ENCODE measurements around the gene ANO10.
A peak's percentile ranks its signal among the peaks of the same experiment; 100 is the strongest.
"Not testable (repeated sequence)": the region's sequence is repeated elsewhere in the genome, so short reads cannot be mapped to it uniquely, and the experiment has no call there.

The ANO10 gene

DNA sequence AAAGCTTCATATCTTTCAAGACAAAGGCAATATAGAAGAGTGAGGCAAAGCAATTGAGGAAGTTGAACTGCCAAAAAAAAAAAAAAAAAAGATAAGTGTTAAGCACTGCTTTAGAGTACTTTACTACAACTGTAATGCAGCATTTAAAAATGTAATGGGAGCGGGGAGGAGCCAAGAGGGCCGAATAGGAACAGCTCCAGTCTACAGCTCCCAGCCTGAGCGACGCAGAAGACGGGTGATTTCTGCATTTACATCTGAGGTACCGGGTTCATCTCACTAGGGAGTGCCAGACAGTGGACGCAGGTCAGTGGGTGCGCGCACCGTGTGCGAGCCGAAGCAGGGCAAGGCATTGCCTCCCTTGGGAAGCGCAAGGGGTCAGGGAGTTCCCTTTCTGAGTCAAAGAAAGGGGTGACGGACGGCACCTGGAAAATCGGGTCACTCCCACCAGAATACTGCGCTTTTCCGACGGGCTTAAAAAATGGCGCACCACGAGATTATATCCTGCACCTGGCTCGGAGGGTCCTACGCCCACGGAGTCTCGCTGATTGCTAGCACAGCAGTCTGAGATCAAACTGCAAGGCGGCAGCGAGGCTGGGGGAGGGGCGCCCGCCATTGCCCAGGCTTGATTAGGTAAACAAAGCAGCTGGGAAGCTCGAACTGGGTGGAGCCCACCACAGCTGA, 56.0 kb downstream of the ANO10 start:
- not testable (repeated sequence) for H3K27me3 Mint-ChIP-seq, H3K4me3 Mint-ChIP-seq, DNase-seq, H3K9me3 Mint-ChIP-seq, H3K27ac Mint-ChIP-seq, H3K4me1 Mint-ChIP-seq, ATAC-seq

DNA sequence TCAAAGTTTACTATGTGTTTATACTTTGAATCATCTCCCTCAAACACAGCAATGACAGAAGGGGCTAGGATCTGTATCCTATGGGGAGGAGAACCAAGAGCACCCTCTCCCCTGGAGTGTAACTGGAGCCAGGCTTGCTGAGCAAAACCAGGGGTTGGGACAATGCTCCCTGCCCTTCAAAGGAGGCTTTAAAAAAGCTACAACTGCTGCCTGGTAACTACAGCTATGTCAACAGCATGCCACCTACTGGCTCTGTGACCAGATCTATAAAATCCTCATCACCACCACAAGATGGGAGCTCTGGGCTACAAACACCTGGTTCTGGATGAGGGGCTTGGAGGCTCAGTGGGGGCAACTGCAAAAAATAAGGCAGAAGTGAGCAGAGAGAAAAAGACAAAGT, 61.9 kb downstream of the ANO10 start:
- no peak overlapping the region for H3K4me3 Mint-ChIP-seq
- ATAC-seq (no peak), DNase-seq (no peak)
- no peaks in the 10 kb centered on the region for H3K27me3 Mint-ChIP-seq
- no peaks in the 10 kb centered on the region for H3K4me1 Mint-ChIP-seq
- H3K27ac Mint-ChIP-seq, result no peak overlapping the region
- no peaks in the 10 kb centered on the region for H3K9me3 Mint-ChIP-seq

DNA sequence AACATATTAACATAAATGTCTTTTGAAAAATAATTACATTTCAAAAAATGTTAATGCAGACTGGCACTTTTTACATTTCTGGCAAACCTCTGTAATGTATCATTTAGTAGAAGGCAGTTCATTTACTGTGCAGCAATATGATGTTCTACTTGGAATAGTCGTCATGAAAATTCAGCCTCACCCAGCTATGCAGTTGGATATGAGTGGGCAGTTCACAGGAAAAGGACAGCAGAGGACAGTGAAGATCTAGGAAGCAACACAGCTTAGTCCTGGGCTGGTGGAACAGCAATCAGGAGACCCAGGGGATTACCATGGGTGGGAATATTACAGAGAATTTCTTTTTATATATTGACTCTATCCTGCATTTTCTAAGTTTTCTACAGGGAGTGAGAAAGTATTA, 63.6 kb downstream of the ANO10 start:
- H3K27ac Mint-ChIP-seq, result no peak overlapping the region
- no peak for DNase-seq
- ATAC-seq, result no peak
- no peaks in the 10 kb centered on the region for H3K4me1 Mint-ChIP-seq
- H3K9me3 Mint-ChIP-seq, result no peaks in the 10 kb centered on the region
- no peak overlapping the region for H3K4me3 Mint-ChIP-seq
- no peaks in the 10 kb centered on the region for H3K27me3 Mint-ChIP-seq

DNA sequence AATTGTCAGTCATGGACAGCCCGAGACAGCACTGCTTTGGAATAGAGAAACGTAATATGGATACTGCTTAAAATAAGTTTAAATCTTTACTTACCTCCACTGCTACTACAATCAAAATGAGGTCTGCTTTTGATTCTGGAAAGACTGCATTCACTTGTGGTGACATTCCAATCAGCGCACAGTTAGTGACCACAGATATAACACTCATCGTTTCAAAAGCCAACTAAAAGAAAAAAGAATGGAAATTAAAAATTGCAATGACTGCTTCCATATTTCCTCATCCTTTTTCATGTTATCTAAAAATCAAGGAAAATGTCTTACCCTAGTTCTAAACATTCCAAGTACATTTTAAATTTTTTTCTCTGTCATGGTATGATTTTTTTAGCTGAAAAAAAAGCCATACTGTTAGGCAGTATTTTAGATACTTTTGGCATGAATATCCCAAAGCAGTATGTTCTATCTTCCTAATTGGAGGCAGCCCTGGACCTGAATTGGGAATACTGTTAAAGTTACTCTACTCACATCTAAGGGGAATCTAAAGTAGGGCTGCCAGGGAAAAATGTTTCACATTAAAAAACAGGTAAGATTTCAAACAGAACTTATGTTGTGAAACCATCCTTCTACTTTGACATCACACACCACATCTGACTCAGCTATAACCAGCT, 72.1 kb downstream of the ANO10 start:
- H3K4me1 Mint-ChIP-seq, result no peaks in the 10 kb centered on the region
- DNase-seq (no peak), ATAC-seq (no peak)
- no peaks in the 10 kb centered on the region for H3K9me3 Mint-ChIP-seq
- H3K27me3 Mint-ChIP-seq, result no peaks in the 10 kb centered on the region
- H3K27ac Mint-ChIP-seq, result peak overlapping the region in 1 of 2 donors; percentile 43
- H3K4me3 Mint-ChIP-seq, result no peak overlapping the region

DNA sequence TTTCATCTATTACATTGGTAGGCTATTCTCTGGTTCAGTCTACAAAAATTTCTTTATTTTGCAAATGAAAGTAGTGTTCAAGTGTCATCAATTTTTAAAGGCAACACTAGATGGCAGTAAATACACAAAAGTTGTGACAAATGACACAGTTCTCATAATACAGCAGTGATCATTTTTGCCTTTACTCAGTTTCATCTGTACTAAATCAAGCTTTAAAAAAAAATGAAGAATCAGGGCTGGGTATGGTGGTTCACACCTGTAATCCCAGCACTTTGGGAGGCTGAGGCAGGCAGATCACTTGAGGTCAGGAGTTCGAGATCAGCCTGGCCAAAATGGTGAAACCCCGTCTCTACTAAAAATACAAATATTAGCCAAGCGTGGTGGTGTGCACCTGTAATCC, 77.5 kb downstream of the ANO10 start:
- H3K9me3 Mint-ChIP-seq, H3K4me3 Mint-ChIP-seq, H3K27me3 Mint-ChIP-seq, H3K4me1 Mint-ChIP-seq, H3K27ac Mint-ChIP-seq, DNase-seq: not testable (repeated sequence)
- ATAC-seq, result peak; percentile 66

DNA sequence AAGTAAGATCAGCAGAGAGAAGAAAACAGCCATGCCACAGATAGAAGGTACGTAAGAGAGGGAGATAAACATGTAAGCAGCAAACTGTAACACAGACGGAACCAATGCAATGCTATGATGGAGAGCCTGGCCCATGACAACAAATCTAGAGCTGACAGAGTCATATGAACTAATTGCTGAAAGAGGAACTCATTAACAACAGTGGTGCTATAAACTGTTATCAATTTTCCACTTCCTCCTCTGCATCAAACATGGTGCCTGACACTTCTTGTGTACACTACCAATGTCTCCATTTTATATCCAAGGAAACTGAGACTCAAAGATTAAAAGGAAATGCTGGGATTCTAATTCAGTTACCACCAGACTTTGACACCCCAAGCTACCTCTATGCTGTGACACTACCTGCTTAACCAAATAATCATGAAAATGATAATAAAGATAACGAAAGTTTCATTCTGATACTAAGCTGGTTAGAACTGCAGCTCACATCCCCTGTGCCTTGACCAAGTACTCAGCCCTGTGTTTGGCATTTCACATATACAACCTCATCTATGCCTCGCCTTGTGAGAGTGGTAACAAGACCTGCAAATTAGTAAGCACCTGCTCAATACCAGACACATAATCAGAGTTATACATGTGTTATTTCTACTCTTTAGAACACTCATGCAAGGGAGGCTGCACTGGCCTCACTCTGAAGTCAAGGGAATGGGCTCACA, 79.3 kb downstream of the ANO10 start:
- Mint-ChIP-seq H3K4me3 (no peak overlapping the region), H3K27ac (no peak overlapping the region), H3K4me1 (no peaks in the 10 kb centered on the region), H3K27me3 (no peaks in the 10 kb centered on the region), H3K9me3 (no peaks in the 10 kb centered on the region)
- ATAC-seq (peak; percentile 40), DNase-seq (no peak)

DNA sequence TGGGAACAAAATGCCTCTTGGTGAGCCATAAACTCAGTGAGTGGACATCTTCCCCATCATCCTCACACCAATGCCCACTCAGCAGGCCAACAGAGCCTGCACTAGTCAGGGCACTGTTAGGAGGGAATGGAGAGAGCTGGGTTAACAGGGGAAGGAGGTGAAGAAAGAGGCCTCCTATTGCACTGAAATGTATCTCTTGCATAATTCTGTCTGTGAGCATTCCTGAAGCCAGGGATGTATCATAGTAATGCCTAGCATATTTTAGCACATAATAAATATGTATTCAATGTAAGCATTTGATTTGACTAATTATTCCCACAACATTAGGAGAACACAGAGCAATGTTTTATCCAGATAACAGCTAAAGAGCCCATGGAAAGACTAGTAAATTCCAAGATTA, 81.2 kb downstream of the ANO10 start:
- H3K4me3 Mint-ChIP-seq, result no peak overlapping the region
- no peak for DNase-seq
- no peak overlapping the region for H3K27ac Mint-ChIP-seq
- H3K9me3 Mint-ChIP-seq, result no peaks in the 10 kb centered on the region
- H3K4me1 Mint-ChIP-seq, result no peaks in the 10 kb centered on the region
- H3K27me3 Mint-ChIP-seq, result no peaks in the 10 kb centered on the region
- ATAC-seq, result no peak

DNA sequence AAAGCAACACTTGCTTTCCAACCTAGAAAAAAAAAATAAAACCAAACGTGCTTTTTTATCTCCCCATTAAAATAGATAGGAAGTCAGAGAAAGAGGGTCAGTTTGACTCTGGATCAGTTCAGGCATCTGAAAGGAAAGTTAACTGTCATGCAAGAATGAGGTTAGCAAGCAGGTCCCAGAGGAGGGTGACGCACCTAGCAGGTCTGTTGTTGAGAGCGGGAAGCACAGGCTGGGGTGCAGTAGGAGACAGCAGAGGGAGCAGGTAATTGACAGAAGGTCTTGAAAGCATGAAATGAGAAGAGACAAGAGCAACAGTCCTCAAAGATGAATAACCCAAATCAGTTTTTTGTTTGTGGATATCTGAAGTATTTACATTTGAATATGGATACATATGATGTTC, 82.5 kb downstream of the ANO10 start:
- DNase-seq (no peak), ATAC-seq (no peak)
- no peak overlapping the region for H3K27ac Mint-ChIP-seq
- H3K9me3 Mint-ChIP-seq, result no peaks in the 10 kb centered on the region
- no peaks in the 10 kb centered on the region for H3K4me1 Mint-ChIP-seq
- H3K4me3 Mint-ChIP-seq, result no peak overlapping the region
- no peaks in the 10 kb centered on the region for H3K27me3 Mint-ChIP-seq

DNA sequence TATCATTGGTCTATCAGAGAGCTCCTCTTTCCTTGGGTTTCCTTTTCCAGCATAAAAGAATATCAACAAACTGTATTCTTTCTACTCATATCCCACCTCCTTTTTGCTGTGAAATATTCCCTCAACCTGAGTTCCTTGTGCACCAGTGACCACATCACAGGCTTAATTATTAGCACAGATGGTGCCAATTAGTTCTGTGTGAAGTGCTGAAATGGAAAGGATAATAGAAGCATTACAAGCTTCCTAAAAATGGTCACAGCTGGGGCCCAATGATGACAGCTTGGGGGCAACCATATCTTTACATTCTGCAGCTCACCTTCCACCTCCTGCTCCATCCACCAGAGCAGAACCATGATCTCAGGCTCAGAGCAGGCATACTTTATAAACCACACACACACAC, 84.6 kb downstream of the ANO10 start:
- H3K4me3 Mint-ChIP-seq, result no peak overlapping the region
- no peaks in the 10 kb centered on the region for H3K27me3 Mint-ChIP-seq
- no peaks in the 10 kb centered on the region for H3K4me1 Mint-ChIP-seq
- H3K27ac Mint-ChIP-seq, result peak overlapping the region in 1 of 2 donors; percentile 34
- DNase-seq, result no peak
- no peak for ATAC-seq
- H3K9me3 Mint-ChIP-seq, result no peaks in the 10 kb centered on the region

DNA sequence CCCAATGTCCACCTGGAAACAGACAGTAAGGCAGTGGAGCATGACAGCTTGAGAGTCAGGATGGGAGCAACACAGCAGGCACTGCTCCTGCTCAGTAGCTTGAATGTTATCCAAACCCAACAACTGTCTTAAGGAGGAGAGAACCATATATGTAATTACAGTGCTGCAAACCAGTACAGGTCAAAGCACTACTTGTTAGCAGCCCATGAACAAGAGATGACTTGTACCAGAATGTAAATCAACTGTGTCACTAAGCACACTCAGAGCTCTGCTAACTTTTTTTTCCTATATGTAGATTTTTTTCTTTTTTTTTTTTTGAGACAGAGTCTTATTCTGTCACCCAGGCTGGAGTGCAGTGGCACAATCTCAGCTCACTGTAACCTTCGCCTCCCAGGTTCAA, 87.1 kb downstream of the ANO10 start:
- ATAC-seq (no peak), DNase-seq (no peak)
- Mint-ChIP-seq H3K4me3 (no peak overlapping the region), H3K27ac (no peak overlapping the region), H3K9me3 (no peaks in the 10 kb centered on the region), H3K4me1 (no peaks in the 10 kb centered on the region), H3K27me3 (no peaks in the 10 kb centered on the region)

DNA sequence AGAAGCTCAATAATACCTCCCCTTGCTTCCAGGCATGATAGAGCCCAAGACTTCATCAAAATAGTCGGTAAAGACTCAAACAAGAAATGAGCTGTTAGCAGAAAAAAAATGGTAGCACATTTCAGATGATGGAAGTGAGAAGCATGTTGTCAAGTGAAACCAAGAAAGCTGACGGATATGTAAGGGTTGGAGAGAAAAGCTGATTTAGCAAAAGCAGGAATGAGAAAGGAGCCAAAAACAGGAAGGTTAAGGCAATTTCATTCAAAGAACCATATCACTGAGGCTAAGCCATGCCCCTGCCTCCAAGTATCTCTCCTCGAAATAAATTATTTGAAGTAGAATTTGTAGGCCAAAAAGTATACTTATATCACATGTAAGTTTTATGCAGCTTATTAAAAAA, 88.8 kb downstream of the ANO10 start:
- peaks cover 4 to 7% of the 10 kb centered on the region in 2 donors for H3K9me3 Mint-ChIP-seq
- ATAC-seq (no peak), DNase-seq (no peak)
- H3K27ac Mint-ChIP-seq, result no peak overlapping the region
- H3K4me3 Mint-ChIP-seq, result no peak overlapping the region
- H3K4me1 Mint-ChIP-seq, result no peaks in the 10 kb centered on the region
- no peaks in the 10 kb centered on the region for H3K27me3 Mint-ChIP-seq

DNA sequence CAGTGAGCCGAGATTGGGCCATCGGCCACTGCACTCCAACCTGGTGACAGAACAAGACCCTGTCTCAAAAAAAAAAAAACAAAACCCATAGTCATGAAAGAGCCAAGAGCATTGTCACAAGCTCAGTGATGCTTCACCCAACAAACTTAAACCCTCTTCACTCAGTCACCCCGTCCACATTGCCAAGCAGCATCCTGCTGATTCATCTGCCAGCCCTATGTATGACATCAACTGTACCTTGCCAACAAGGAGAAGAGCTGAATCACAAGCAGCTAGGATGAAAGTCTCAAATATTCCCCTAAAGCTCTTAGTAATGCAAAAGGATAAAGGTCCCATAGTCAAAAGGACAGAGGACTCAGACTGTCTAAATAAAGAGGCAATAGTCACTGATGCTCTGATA, 90.0 kb downstream of the ANO10 start:
- no peak overlapping the region for H3K4me3 Mint-ChIP-seq
- peaks cover 10 to 14% of the 10 kb centered on the region in 2 donors for H3K9me3 Mint-ChIP-seq
- ATAC-seq (no peak), DNase-seq (no peak)
- no peaks in the 10 kb centered on the region for H3K27me3 Mint-ChIP-seq
- no peak overlapping the region for H3K27ac Mint-ChIP-seq
- no peaks in the 10 kb centered on the region for H3K4me1 Mint-ChIP-seq

DNA sequence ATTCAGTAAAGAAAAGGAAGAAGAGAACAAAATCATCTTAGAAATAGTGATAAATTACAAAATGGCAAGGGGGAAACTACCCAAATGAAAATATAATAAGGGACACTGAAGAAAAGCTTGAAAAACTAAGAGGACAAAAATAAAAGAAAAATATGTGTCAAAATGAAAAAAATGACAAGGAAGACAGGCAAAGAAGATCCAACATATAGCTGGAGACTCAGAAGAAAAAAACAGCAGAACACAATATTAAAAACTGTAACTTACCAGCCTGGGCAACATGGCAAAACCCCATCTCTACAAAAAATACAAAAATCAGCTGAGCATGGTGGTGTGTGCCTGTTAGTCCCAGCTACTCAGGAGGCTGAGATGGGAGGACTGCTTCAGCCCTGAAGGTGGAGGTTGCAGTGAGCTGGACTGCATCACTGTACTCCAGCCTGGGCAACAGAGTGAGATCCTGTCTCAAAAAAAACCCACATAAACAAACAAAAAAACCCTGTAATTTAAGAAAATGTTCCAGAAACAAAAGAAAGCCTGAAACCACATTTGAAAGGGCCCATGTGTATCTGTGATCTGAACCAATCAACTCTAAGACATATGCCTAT, 93.2 kb downstream of the ANO10 start:
- no peak overlapping the region for H3K27ac Mint-ChIP-seq
- no peaks in the 10 kb centered on the region for H3K27me3 Mint-ChIP-seq
- no peak overlapping the region for H3K4me3 Mint-ChIP-seq
- DNase-seq (no peak), ATAC-seq (no peak)
- H3K9me3 Mint-ChIP-seq, result peaks cover 10 to 14% of the 10 kb centered on the region in 2 donors
- H3K4me1 Mint-ChIP-seq, result no peaks in the 10 kb centered on the region

DNA sequence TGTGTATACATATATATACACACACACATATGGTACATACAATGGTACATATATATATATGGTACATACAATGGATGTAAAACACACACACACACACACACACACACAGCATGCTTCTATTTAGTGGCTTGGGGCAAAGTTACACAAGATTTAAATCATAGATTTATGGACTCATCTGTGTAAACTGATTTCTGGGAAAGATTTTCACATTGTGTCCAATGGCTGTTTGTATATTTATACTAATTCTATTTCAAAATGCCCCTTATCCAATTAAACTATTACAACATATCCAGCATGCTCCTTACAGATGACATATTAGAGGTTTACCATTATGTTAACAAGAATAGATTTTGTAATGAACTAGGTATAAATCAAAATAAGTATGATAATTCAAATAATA, 94.9 kb downstream of the ANO10 start:
- Mint-ChIP-seq H3K4me1 (no peaks in the 10 kb centered on the region), H3K4me3 (no peak overlapping the region), H3K27ac (no peak overlapping the region), H3K9me3 (peaks cover 10 to 14% of the 10 kb centered on the region in 2 donors), H3K27me3 (no peaks in the 10 kb centered on the region)
- ATAC-seq (no peak), DNase-seq (no peak)

DNA sequence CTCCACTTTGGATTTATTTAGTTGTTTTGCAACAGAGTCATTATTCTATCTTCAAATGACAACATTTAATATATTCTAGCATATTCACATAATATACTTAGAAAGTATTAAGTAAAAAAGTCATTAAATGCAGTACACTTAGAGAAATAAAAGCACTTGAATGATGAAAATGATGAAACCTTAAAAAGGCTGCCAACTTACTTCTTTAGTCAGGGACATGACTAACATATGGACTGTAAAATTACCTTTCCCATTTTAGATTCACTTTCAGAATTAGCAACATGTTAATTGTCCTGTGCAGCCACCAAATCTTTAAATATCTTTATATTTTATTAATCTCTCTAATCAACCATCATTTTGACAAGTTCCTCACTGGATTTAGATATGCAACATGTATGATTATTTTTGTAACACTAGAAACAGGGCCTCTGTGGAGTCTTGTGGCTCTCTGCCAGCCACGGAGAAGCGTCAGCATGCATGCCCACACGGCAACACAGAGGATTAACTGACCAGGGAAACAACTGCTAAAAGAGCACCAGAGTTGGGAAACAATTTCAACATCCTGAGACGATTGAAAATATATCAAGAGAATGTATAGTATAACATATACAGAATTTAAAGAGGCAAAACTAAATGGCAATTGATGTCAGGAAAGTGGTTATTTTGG, 95.7 kb downstream of the ANO10 start:
- H3K9me3 Mint-ChIP-seq, result peaks cover 10 to 14% of the 10 kb centered on the region in 2 donors
- no peaks in the 10 kb centered on the region for H3K4me1 Mint-ChIP-seq
- ATAC-seq, result no peak
- H3K4me3 Mint-ChIP-seq, result no peak overlapping the region
- no peaks in the 10 kb centered on the region for H3K27me3 Mint-ChIP-seq
- peak overlapping the region in 1 of 2 donors; percentile 41 for H3K27ac Mint-ChIP-seq
- DNase-seq, result no peak

Measured in stimulated activated naive CD8-positive, alpha-beta T cell treated with anti-CD3 and anti-CD28 coated beads, Interleukin-15, amount 100 ng/mL, for 72 hours (primary cell).